Left ventricle myocardium superior (tissue), 1 donor: ENCODE measurements around the gene RAPGEF5. TPM values are rescaled to one million over a fixed set of nuclear protein-coding genes. Genes with fewer than 3 reads are reported as not detected.

Source experiments
- ATAC-seq: fragments of 200-7000 bp; cut with Tn5 transposase; one replicate; pipeline ENCODE4 v1.9.1; 2020; ENCODE audit warnings: mild to moderate bottlenecking, moderate library complexity
- DNase-seq: peaks from one replicate; pipeline ENCODE4 v3.0.0-alpha.2; 2020
- intact Hi-C: fragments of 100-400 bp; cut with micrococcal nuclease; formaldehyde crosslinking; loops from one replicate; pipeline ENCODE4 v1.11.0; 2022
- total RNA-seq: library from RNA; stranded (reverse); fragmentation: NEBNext Ultra II Directional; extraction: Animal tissue kit (Norgen Biotek cat#: 25700); gene quantifications from one replicate; pipeline ENCODE4 v1.2.1, GENCODE V29; 2021
- donor health status: DM: no; HTN: yes; CAD: no; lungs with severe emphysema.

The RAPGEF5 gene
- total RNA-seq, 1 donor from 2014 or later = 11.4 TPM

GRCh38 chr7:22351878-22352277 lies 5.1 kb downstream of the RAPGEF5 start:
- intact Hi-C loops = no loop called here
- ATAC-seq = no peak
- DNase-seq = no peak

GRCh38 chr7:22351329-22351692 lies 5.6 kb downstream of the RAPGEF5 start:
- intact Hi-C loops = no loop called here
- DNase-seq (no peak), ATAC-seq (no peak)

GRCh38 chr7:22350466-22351328 lies 6.3 kb downstream of the RAPGEF5 start:
- intact Hi-C loops = no loop called here
- DNase-seq = no peak
- ATAC-seq = no peak

- DNase-seq = no peak
- ATAC-seq = no peak
- intact Hi-C loops = no loop called here
Measured at GRCh38 chr7:22348379-22348778, 8.6 kb downstream of the RAPGEF5 start.

GRCh38 chr7:22346383-22347107 lies 10.4 kb downstream of the RAPGEF5 start:
- DNase-seq (no peak), ATAC-seq (no peak)
- intact Hi-C loops = no loop called here

GRCh38 chr7:22344655-22345054 lies 12.3 kb downstream of the RAPGEF5 start:
- no peak for ATAC-seq
- DNase-seq = no peak
- intact Hi-C loops = no loop called here

- DNase-seq = no peak
- intact Hi-C loops = no loop called here
- no peak for ATAC-seq
Measured at GRCh38 chr7:22343612-22344011, 13.3 kb downstream of the RAPGEF5 start.

- intact Hi-C loops = no loop called here
- ATAC-seq = no peak
- DNase-seq = no peak
Measured at GRCh38 chr7:22343071-22343470, 13.9 kb downstream of the RAPGEF5 start.

- intact Hi-C loops = no loop called here
- DNase-seq = no peak
- ATAC-seq = no peak
Measured at GRCh38 chr7:22339725-22340390, 17.1 kb downstream of the RAPGEF5 start.

- DNase-seq = no peak
- no peak for ATAC-seq
- intact Hi-C loops = no loop called here
Measured at GRCh38 chr7:22338877-22339276, 18.1 kb downstream of the RAPGEF5 start.

- DNase-seq (no peak), ATAC-seq (no peak)
Measured at GRCh38 chr7:22338411-22338810, 18.5 kb downstream of the RAPGEF5 start.

GRCh38 chr7:22333680-22334141 lies 23.2 kb downstream of the RAPGEF5 start:
- no peak for DNase-seq
- intact Hi-C loops = no loop called here
- ATAC-seq = no peak

More at GRCh38 chr7:22338411-22338810, 18.5 kb downstream of the RAPGEF5 start:
- intact Hi-C loops = no loop called here

- DNase-seq (no peak), ATAC-seq (no peak)
- intact Hi-C loops = no loop called here
Measured at GRCh38 chr7:22332461-22332870, 24.5 kb downstream of the RAPGEF5 start.

GRCh38 chr7:22331704-22332103 lies 25.2 kb downstream of the RAPGEF5 start:
- ATAC-seq (no peak), DNase-seq (no peak)
- intact Hi-C loops = no loop called here

GRCh38 chr7:22330903-22331302 lies 26.1 kb downstream of the RAPGEF5 start:
- no peak for ATAC-seq
- intact Hi-C loops = no loop called here

GRCh38 chr7:22329816-22330524 lies 27.0 kb downstream of the RAPGEF5 start:
- no peak for DNase-seq
- intact Hi-C loops = no loop called here
- no peak for ATAC-seq

More at GRCh38 chr7:22330903-22331302, 26.1 kb downstream of the RAPGEF5 start:
- DNase-seq = no peak

GRCh38 chr7:22326181-22326580 lies 30.8 kb downstream of the RAPGEF5 start:
- no peak for ATAC-seq
- intact Hi-C loops = no loop called here

GRCh38 chr7:22325671-22326070 lies 31.3 kb downstream of the RAPGEF5 start:
- intact Hi-C loops = no loop called here
- ATAC-seq (no peak), DNase-seq (no peak)

More at GRCh38 chr7:22326181-22326580, 30.8 kb downstream of the RAPGEF5 start:
- no peak for DNase-seq

- DNase-seq (no peak), ATAC-seq (no peak)
- intact Hi-C loops = no loop called here
Measured at GRCh38 chr7:22323714-22324113, 33.2 kb downstream of the RAPGEF5 start.
